Measurements from ENCODE around the gene HLCS. TPM values are rescaled to one million over a fixed set of nuclear protein-coding genes. Genes with fewer than 3 reads are reported as not detected.

The HLCS gene
- total and polyA plus RNA-seq, 10 of the 15 experiments (the other 5 are each of a cell fraction or from before 2014, with no cell fraction given): 1.5 to 12.7 (median 9.6) TPM

DNA sequence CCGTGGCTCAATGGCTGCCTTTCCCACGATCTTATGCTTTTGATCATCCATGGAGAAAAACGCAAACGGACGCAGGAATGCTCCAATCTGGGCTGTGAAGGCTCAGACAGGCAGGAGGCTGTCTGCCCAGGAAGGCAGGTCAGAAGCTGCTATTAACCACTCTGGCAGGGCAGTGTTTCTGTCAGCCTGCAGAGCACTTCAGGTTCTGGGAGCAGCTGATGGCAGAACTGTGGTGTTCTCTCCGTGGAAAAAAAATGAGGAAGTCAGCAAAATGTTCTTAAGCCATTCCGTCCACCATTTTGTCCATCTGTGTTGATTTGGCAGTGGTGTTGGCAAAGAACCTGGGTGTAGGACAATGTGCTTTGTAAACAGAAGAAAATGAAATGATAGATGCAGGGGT lies 175.9 kb downstream of the HLCS start:
- Histone ChIP-seq H3K9ac (ENCODE audit: control insufficient read depth, insufficient read depth, low read length) (no peak overlapping the region), H3K4me2 (ENCODE audit: control insufficient read depth, insufficient read depth) (no peak overlapping the region), H3K79me2 (ENCODE audit: control insufficient read depth, insufficient read depth, low read length) (no peaks in the 10 kb centered on the region), H3K4me1 (ENCODE audit: control insufficient read depth, insufficient read depth, low read length) (no peaks in the 10 kb centered on the region), H3K27me3 (replicated peaks in 1 of 2; ENCODE audit: control insufficient read depth in 2 of 2, insufficient read depth in 2 of 2, low read length in 1 of 2) (no peaks in the 10 kb centered on the region), H3K9me3 (replicated peaks; ENCODE audit: control insufficient read depth, insufficient read depth, low read length) (no peaks in the 10 kb centered on the region), H3K4me3 (no peak overlapping the region), H2AFZ (ENCODE audit: control insufficient read depth, low read depth, low read length) (no peak overlapping the region), H3K36me3 (ENCODE audit: control insufficient read depth in 2 of 2, insufficient read depth in 2 of 2, low read length in 1 of 2) (no peaks in the 10 kb centered on the region), H4K20me1 (ENCODE audit: control insufficient read depth, insufficient read depth) (no peaks in the 10 kb centered on the region), H3K27ac (ENCODE audit: control insufficient read depth, insufficient read depth) (no peak overlapping the region)
- ATAC-seq (no peak), DNase-seq (ENCODE audit: low read depth, low spot score) (no peak), FAIRE-seq (no peak)
- intact Hi-C loops (cut with micrococcal nuclease; ENCODE audit: unreplicated experiment): no loop called here
- SMC1A ChIA-PET (ENCODE audit: uncharacterized antibody, unreplicated experiment): no interaction called here
- in situ Hi-C loops (cut with MboI): no loop called here
- WGBS (ENCODE audit: insufficient coverage, insufficient replicate concordance, low lambda C conversion rate, missing lambda C conversion rate): 74% methylated on average over 7 of the region's 7 CpGs
- CTCF ChIA-PET: interaction anchor here (0.6 kb wide), 1 partner anchor 133 kb away, joined by 3 read pairs; no protein-coding TSS in a partner anchor
- BruUV-seq (replicated peaks): no TSS peak
- RAD21 ChIA-PET (ENCODE audit: unreplicated experiment): no interaction called here
- POLR2A ChIA-PET: no interaction called here
- TF ChIP-seq ZNF217 (IDR thresholded peaks at IDR 0.05) (no peak), KDM1A (IDR thresholded peaks at IDR 0.05; ENCODE audit: borderline replicate concordance) (no peak), WRNIP1 (IDR thresholded peaks at IDR 0.05; ENCODE audit: borderline replicate concordance, low read depth, low read length) (no peak), PML (IDR thresholded peaks at IDR 0.05; ENCODE audit: low read length) (no peak), POLR2AphosphoS2 (IDR thresholded peaks at IDR 0.05; ENCODE audit: low read depth, low read length) (no peak), TBL1XR1 (IDR thresholded peaks at IDR 0.05; ENCODE audit: low read depth, low read length) (no peak), CBX5 (IDR thresholded peaks at IDR 0.05; ENCODE audit: low read depth) (no peak), ZBED1 (IDR thresholded peaks at IDR 0.05; ENCODE audit: borderline replicate concordance) (no peak), RCOR1 (conservative IDR thresholded peaks at IDR 0.05; ENCODE audit: low read depth, low read length) (no peak), MYC (IDR thresholded peaks at IDR 0.05; ENCODE audit: insufficient read depth, insufficient read length, insufficient replicate concordance, low read length, severe bottlenecking) (no peak), EZH2 (IDR thresholded peaks at IDR 0.05; ENCODE audit: borderline replicate concordance, control insufficient read depth, low read depth, low read length) (no peak)
- TF ChIP-seq, protein P1, sequence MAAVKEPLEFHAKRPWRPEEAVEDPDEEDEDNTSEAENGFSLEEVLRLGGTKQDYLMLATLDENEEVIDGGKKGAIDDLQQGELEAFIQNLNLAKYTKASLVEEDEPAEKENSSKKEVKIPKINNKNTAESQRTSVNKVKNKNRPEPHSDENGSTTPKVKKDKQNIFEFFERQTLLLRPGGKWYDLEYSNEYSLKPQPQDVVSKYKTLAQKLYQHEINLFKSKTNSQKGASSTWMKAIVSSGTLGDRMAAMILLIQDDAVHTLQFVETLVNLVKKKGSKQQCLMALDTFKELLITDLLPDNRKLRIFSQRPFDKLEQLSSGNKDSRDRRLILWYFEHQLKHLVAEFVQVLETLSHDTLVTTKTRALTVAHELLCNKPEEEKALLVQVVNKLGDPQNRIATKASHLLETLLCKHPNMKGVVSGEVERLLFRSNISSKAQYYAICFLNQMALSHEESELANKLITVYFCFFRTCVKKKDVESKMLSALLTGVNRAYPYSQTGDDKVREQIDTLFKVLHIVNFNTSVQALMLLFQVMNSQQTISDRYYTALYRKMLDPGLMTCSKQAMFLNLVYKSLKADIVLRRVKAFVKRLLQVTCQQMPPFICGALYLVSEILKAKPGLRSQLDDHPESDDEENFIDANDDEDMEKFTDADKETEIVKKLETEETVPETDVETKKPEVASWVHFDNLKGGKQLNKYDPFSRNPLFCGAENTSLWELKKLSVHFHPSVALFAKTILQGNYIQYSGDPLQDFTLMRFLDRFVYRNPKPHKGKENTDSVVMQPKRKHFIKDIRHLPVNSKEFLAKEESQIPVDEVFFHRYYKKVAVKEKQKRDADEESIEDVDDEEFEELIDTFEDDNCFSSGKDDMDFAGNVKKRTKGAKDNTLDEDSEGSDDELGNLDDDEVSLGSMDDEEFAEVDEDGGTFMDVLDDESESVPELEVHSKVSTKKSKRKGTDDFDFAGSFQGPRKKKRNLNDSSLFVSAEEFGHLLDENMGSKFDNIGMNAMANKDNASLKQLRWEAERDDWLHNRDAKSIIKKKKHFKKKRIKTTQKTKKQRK (IDR thresholded peaks at IDR 0.05; ENCODE audit: low read depth, low read length): no peak
- TF ChIP-seq, protein P2, sequence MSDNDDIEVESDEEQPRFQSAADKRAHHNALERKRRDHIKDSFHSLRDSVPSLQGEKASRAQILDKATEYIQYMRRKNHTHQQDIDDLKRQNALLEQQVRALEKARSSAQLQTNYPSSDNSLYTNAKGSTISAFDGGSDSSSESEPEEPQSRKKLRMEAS (IDR thresholded peaks at IDR 0.05; ENCODE audit: low read depth, low read length): no peak
- TF ChIP-seq, protein P3, sequence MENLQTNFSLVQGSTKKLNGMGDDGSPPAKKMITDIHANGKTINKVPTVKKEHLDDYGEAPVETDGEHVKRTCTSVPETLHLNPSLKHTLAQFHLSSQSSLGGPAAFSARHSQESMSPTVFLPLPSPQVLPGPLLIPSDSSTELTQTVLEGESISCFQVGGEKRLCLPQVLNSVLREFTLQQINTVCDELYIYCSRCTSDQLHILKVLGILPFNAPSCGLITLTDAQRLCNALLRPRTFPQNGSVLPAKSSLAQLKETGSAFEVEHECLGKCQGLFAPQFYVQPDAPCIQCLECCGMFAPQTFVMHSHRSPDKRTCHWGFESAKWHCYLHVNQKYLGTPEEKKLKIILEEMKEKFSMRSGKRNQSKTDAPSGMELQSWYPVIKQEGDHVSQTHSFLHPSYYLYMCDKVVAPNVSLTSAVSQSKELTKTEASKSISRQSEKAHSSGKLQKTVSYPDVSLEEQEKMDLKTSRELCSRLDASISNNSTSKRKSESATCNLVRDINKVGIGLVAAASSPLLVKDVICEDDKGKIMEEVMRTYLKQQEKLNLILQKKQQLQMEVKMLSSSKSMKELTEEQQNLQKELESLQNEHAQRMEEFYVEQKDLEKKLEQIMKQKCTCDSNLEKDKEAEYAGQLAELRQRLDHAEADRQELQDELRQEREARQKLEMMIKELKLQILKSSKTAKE (IDR thresholded peaks at IDR 0.05; ENCODE audit: low read depth, poor library complexity, severe bottlenecking): no peak
- TF ChIP-seq, protein P4, sequence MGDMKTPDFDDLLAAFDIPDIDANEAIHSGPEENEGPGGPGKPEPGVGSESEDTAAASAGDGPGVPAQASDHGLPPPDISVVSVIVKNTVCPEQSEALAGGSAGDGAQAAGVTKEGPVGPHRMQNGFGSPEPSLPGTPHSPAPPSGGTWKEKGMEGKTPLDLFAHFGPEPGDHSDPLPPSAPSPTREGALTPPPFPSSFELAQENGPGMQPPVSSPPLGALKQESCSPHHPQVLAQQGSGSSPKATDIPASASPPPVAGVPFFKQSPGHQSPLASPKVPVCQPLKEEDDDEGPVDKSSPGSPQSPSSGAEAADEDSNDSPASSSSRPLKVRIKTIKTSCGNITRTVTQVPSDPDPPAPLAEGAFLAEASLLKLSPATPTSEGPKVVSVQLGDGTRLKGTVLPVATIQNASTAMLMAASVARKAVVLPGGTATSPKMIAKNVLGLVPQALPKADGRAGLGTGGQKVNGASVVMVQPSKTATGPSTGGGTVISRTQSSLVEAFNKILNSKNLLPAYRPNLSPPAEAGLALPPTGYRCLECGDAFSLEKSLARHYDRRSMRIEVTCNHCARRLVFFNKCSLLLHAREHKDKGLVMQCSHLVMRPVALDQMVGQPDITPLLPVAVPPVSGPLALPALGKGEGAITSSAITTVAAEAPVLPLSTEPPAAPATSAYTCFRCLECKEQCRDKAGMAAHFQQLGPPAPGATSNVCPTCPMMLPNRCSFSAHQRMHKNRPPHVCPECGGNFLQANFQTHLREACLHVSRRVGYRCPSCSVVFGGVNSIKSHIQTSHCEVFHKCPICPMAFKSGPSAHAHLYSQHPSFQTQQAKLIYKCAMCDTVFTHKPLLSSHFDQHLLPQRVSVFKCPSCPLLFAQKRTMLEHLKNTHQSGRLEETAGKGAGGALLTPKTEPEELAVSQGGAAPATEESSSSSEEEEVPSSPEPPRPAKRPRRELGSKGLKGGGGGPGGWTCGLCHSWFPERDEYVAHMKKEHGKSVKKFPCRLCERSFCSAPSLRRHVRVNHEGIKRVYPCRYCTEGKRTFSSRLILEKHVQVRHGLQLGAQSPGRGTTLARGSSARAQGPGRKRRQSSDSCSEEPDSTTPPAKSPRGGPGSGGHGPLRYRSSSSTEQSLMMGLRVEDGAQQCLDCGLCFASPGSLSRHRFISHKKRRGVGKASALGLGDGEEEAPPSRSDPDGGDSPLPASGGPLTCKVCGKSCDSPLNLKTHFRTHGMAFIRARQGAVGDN (IDR thresholded peaks at IDR 0.05): no peak

All from GM12878 (cell line).